ENCODE measurements around the gene DNAJB5. TPM values are rescaled to one million over a fixed set of nuclear protein-coding genes. Genes with fewer than 3 reads are reported as not detected.

DNAJB5 gene
- total RNA-seq, 1 experiment from 2014 or later: 3.4 TPM

DNA sequence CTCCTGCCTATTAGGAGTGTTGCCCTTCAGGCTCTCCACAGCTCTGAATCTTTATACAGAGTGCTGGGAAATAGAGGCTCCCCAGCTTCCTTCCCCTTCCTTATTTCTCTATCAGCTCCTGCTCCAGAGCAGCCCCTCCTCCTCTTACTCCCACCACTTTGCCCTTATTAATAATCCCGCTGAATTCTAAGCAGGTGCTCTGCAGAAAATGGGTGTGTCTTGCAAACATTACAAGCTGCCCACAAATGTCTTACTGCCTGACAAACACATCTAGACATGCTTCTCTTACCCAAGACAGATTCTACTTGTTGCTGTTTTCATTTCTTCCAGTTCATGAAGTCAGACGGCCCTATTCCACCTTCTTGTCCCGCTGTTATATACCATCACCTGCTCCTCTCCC lies 25.1 kb upstream of the DNAJB5 start:
- no peak overlapping the region for H3K4me3 ChIP-seq (ENCODE audit: low read depth, low read length)
- H3K36me3 ChIP-seq (ENCODE audit: control insufficient read depth, insufficient read depth, low read length): no peaks in the 10 kb centered on the region
- Mint-ChIP-seq H3K27me3 (ENCODE audit: insufficient read depth, unreplicated experiment) (peaks cover 10% of the 10 kb centered on the region), H3K9me3 (ENCODE audit: unreplicated experiment) (no peaks in the 10 kb centered on the region), H3K27ac (ENCODE audit: unreplicated experiment) (no peak overlapping the region), H3K4me3 (ENCODE audit: unreplicated experiment) (no peak overlapping the region), H3K4me1 (ENCODE audit: low read depth, unreplicated experiment) (no peaks in the 10 kb centered on the region), H3K36me3 (ENCODE audit: insufficient read depth, unreplicated experiment) (no peaks in the 10 kb centered on the region)
- TF ChIP-seq, protein P1, sequence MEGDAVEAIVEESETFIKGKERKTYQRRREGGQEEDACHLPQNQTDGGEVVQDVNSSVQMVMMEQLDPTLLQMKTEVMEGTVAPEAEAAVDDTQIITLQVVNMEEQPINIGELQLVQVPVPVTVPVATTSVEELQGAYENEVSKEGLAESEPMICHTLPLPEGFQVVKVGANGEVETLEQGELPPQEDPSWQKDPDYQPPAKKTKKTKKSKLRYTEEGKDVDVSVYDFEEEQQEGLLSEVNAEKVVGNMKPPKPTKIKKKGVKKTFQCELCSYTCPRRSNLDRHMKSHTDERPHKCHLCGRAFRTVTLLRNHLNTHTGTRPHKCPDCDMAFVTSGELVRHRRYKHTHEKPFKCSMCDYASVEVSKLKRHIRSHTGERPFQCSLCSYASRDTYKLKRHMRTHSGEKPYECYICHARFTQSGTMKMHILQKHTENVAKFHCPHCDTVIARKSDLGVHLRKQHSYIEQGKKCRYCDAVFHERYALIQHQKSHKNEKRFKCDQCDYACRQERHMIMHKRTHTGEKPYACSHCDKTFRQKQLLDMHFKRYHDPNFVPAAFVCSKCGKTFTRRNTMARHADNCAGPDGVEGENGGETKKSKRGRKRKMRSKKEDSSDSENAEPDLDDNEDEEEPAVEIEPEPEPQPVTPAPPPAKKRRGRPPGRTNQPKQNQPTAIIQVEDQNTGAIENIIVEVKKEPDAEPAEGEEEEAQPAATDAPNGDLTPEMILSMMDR (IDR thresholded peaks at IDR 0.05; ENCODE audit: insufficient read depth in 1 of 2, low read depth in 1 of 2, low read length in 1 of 2, severe bottlenecking in 1 of 2, unreplicated experiment in 1 of 2): no peak
- BruUV-seq (replicated peaks): no TSS peak
- no peaks in the 10 kb centered on the region; the same call in 1 of the 2 replicates for H3K27me3 ChIP-seq (replicated peaks; ENCODE audit: control insufficient read depth, insufficient read depth, low read length)
- no peaks in the 10 kb centered on the region for H3K9me3 ChIP-seq
- DNase-seq: no peak
- POLR2A ChIA-PET: no interaction called here
- intact Hi-C loops (cut with micrococcal nuclease; ENCODE audit: unreplicated experiment): no loop called here
- H3K4me1 ChIP-seq: no peaks in the 10 kb centered on the region
- CTCF ChIA-PET: no interaction called here

DNA sequence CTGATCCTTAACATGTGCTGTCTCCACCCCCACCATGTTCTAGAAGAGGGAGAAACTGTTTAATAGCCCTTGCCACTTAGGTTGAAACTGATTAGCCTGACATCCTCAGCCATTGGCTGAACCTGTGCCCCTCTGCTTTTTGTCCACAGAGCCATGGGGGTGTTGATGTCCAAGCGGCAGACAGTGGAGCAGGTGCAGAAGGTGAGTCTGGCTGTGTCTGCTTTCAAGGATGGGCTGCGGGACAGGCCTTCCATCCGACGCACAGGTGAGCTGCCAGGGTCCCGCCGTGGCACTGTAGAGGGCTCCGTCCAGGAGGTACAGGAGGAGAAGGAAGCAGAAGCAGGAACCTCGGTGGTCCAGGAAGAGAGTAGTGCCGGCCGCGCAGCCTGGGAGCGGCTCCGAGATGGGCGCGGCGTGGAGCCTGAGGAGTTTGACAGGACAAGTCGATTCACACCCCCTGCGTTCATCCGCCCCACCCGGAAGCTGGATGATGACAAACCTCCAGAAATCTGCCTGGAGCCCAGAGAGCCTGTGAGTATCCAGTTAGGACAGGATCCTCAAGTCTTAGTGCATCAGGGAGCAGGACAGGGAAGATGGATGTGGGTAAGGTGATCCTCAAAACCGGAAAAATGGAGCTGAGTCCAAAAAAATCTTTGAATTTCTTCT lies 18.3 kb upstream of the DNAJB5 start:
- no peak overlapping the region for H3K4me3 Mint-ChIP-seq (ENCODE audit: unreplicated experiment)
- no peaks in the 10 kb centered on the region for H3K4me1 Mint-ChIP-seq (ENCODE audit: low read depth, unreplicated experiment)
- H3K27me3 Mint-ChIP-seq (ENCODE audit: insufficient read depth, unreplicated experiment): peaks cover 12% of the 10 kb centered on the region
- no peaks in the 10 kb centered on the region for H3K9me3 Mint-ChIP-seq (ENCODE audit: unreplicated experiment)
- no peak overlapping the region for H3K27ac Mint-ChIP-seq (ENCODE audit: unreplicated experiment)
- TF ChIP-seq, protein P1 (IDR thresholded peaks at IDR 0.05; ENCODE audit: insufficient read depth in 1 of 2, low read depth in 1 of 2, low read length in 1 of 2, severe bottlenecking in 1 of 2, unreplicated experiment in 1 of 2): no peak
- Histone ChIP-seq H3K4me3 (ENCODE audit: low read depth, low read length) (no peak overlapping the region), H3K36me3 (ENCODE audit: control insufficient read depth, insufficient read depth, low read length) (no peaks in the 10 kb centered on the region), H3K4me1 (no peaks in the 10 kb centered on the region), H3K27me3 (replicated peaks; ENCODE audit: control insufficient read depth, insufficient read depth, low read length) (peaks cover 2% of the 10 kb centered on the region; the same call in 1 of the 2 replicates), H3K9me3 (no peaks in the 10 kb centered on the region)
- ChIA-PET POLR2A (no interaction called here), CTCF (no interaction called here)
- intact Hi-C loops (cut with micrococcal nuclease; ENCODE audit: unreplicated experiment): no loop called here
- DNase-seq: no peak
- no TSS peak for BruUV-seq (replicated peaks)
- no peaks in the 10 kb centered on the region for H3K36me3 Mint-ChIP-seq (ENCODE audit: insufficient read depth, unreplicated experiment)

DNA sequence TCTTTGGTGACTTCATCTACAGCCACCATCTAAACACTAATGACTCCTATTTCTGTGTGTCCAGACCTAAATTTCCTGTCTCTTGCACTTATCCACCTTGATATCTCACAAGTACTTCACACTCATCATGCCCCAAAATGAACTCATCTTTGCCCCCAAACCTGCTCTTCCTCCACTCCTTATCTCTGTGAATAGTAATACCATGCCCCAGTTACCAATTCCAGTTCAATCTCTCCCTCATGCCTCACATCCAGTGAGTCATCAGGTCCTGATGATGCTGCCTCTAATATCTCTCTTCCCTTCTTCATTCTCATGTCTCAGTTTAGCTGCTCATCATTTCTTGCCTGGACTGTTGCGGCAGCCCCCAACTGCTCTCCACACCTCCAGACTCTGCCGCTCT lies 14.9 kb upstream of the DNAJB5 start:
- intact Hi-C loops (cut with micrococcal nuclease; ENCODE audit: unreplicated experiment): no loop called here
- Histone ChIP-seq H3K4me1 (no peaks in the 10 kb centered on the region), H3K4me3 (ENCODE audit: low read depth, low read length) (no peak overlapping the region), H3K27me3 (replicated peaks; ENCODE audit: control insufficient read depth, insufficient read depth, low read length) (0 out of 2 replicates have a peak, but pooled peaks cover 2% of the 10 kb centered on the region), H3K9me3 (no peaks in the 10 kb centered on the region), H3K36me3 (ENCODE audit: control insufficient read depth, insufficient read depth, low read length) (no peaks in the 10 kb centered on the region)
- no peak overlapping the region for H3K4me3 Mint-ChIP-seq (ENCODE audit: unreplicated experiment)
- H3K4me1 Mint-ChIP-seq (ENCODE audit: low read depth, unreplicated experiment): no peaks in the 10 kb centered on the region
- DNase-seq: peak in 1 of 2 experiments; percentile 2
- no peaks in the 10 kb centered on the region for H3K9me3 Mint-ChIP-seq (ENCODE audit: unreplicated experiment)
- POLR2A ChIA-PET: no interaction called here
- TF ChIP-seq, protein P1 (IDR thresholded peaks at IDR 0.05; ENCODE audit: insufficient read depth in 1 of 2, low read depth in 1 of 2, low read length in 1 of 2, severe bottlenecking in 1 of 2, unreplicated experiment in 1 of 2): no peak
- no peaks in the 10 kb centered on the region for H3K36me3 Mint-ChIP-seq (ENCODE audit: insufficient read depth, unreplicated experiment)
- CTCF ChIA-PET: no interaction called here
- H3K27ac Mint-ChIP-seq (ENCODE audit: unreplicated experiment): no peak overlapping the region
- peaks cover 13% of the 10 kb centered on the region for H3K27me3 Mint-ChIP-seq (ENCODE audit: insufficient read depth, unreplicated experiment)
- BruUV-seq (replicated peaks): no TSS peak
